Transverse colon (tissue), 4 donors: Measurements from ENCODE around the gene LOC128125822.

ENCODE experiments used
- DNase-seq: peaks from one replicate; pipeline ENCODE4 v3.0.0-alpha.2; 2019
- H3K27ac ChIP-seq, 4 donors: fragments of 200-600 bp; sonication (generic); 2 replicates each; pipeline ENCODE4 v1.5.1; 2016 to 2018; ENCODE audit warnings: inconsistent platforms in 4 of 4
- H3K27me3 ChIP-seq: fragments of 200-600 bp; sonication (generic); 2 replicates; pipeline ENCODE4 v1.5.1; 2017; ENCODE audit warnings: inconsistent platforms
- H3K36me3 ChIP-seq, 4 donors: fragments of 200-600 bp; sonication (generic); 2 replicates each; pipeline ENCODE4 v1.5.1; 2017 to 2019; ENCODE audit warnings: inconsistent platforms in 4 of 4
- H3K4me1 ChIP-seq, 4 donors: fragments of 200-600 bp; sonication (generic); 2 replicates each; pipeline ENCODE4 v1.5.1; 2017 to 2020; ENCODE audit warnings: inconsistent platforms in 4 of 4
- H3K4me3 ChIP-seq, 4 donors: fragments of 200-600 bp; sonication (generic); 1 replicate in 1 of 4; 2 replicates in 3 of 4; pipeline versions ENCODE4 v1.5.1 to v1.6.1; 2017 to 2019; ENCODE audit warnings: inconsistent platforms in 4 of 4
- H3K9me3 ChIP-seq, 2 donors: fragments of 200-600 bp; sonication (generic); 2 replicates each; pipeline ENCODE4 v1.5.1; 2017 to 2019; ENCODE audit warnings: inconsistent platforms in 2 of 2
- EP300 ChIP-seq: sonication (generic); formaldehyde crosslinking; IDR thresholded peaks from one replicate; pipeline ENCODE4 v1.6.1; 2017; ENCODE audit warnings: antibody characterized with exemption, low read depth
- POLR2A ChIP-seq: fragments of 450-650 bp; IDR thresholded peaks from one replicate; pipeline ENCODE4 v1.6.1; 2016; ENCODE audit warnings: antibody characterized with exemption, mild to moderate bottlenecking, moderate library complexity
- POLR2AphosphoS5 ChIP-seq, 3 donors: sonication (generic); formaldehyde crosslinking; IDR thresholded peaks; one replicate each; pipeline ENCODE4 v1.6.1; 2016; ENCODE audit warnings: antibody characterized with exemption in 3 of 3
- WGBS, 2 donors: methylation state at CpG; one replicate each; pipeline ENCODE4 v1.1.5; 2018; ENCODE audit warnings: low coverage in 1 of 2; 5-methylcytosine and 5-hydroxymethylcytosine counted together
- in situ Hi-C, 4 donors: fragments of 200-750 bp; cut with MboI; loops; one replicate each; pipeline versions ENCODE4 v1.15.0 to v1.15.1; 2017; ENCODE audit warnings: low sequenced_read_pairs in 3 of 4, low pct_ligation_motif_present in 1 of 4, low pct_unique_long_range_greater_than_20kb in 1 of 4
- intact Hi-C: fragments of 100-400 bp; cut with DNase I; formaldehyde crosslinking; loops from one replicate; pipeline ENCODE4 v1.15.1; 2023; ENCODE audit warnings: low total_unique reads
- TF ChIP-seq, protein P1 (sequence below), 5 experiments: fragments of 200-600 bp in 3 of 5; fragments of 450-650 bp in 2 of 5; sonication (generic) in 3 of 5; IDR thresholded peaks; 1 replicate in 2 of 5; 2 replicates in 3 of 5; pipeline ENCODE4 v1.5.1; 2016 to 2017; ENCODE audit warnings: antibody characterized with exemption in 5 of 5, inconsistent platforms in 3 of 5, mild to moderate bottlenecking in 2 of 5, moderate library complexity in 1 of 5

The LOC128125822 gene

DNA sequence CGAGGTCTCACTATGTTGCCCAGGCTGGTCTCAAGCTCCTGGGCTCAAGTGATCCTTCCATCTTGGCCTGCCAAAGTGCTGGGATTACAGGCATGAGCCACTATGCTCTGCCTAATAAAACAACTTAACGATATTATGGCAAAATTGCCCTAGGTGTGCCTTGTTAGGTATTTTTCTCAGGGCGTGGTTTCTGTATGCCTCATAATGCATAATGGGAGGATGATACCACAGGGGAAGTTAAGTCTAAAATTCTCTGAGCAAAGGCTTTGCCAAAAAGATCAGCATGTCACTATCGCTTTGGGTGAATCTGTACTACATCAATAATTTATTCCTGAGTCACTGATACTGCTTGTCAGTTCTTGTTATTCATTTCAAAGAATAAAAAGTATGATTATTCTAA lies 15.9 kb upstream of the LOC128125822 start:
- intact Hi-C loops (no loop called here), in situ Hi-C loops (no loop called here)
- TF ChIP-seq, protein P1, sequence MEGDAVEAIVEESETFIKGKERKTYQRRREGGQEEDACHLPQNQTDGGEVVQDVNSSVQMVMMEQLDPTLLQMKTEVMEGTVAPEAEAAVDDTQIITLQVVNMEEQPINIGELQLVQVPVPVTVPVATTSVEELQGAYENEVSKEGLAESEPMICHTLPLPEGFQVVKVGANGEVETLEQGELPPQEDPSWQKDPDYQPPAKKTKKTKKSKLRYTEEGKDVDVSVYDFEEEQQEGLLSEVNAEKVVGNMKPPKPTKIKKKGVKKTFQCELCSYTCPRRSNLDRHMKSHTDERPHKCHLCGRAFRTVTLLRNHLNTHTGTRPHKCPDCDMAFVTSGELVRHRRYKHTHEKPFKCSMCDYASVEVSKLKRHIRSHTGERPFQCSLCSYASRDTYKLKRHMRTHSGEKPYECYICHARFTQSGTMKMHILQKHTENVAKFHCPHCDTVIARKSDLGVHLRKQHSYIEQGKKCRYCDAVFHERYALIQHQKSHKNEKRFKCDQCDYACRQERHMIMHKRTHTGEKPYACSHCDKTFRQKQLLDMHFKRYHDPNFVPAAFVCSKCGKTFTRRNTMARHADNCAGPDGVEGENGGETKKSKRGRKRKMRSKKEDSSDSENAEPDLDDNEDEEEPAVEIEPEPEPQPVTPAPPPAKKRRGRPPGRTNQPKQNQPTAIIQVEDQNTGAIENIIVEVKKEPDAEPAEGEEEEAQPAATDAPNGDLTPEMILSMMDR (IDR thresholded peaks at IDR 0.05): no peak
- TF ChIP-seq POLR2AphosphoS5 (IDR thresholded peaks at IDR 0.05): no peak
- no peak for TF ChIP-seq EP300
- no peak for TF ChIP-seq POLR2A
- no peaks in the 10 kb centered on the region for H3K36me3 ChIP-seq
- 65 to 67% methylated on average over 4 of the region's 4 CpGs for WGBS, 2 donors
- no peak overlapping the region for H3K4me3 ChIP-seq
- no peak for DNase-seq
- H3K27ac ChIP-seq: no peak overlapping the region
- no peaks in the 10 kb centered on the region for H3K9me3 ChIP-seq
- H3K27me3 ChIP-seq: no peaks in the 10 kb centered on the region
- H3K4me1 ChIP-seq: peaks cover 0 to 22% (median 2%) of the 10 kb centered on the region in 4 donors

DNA sequence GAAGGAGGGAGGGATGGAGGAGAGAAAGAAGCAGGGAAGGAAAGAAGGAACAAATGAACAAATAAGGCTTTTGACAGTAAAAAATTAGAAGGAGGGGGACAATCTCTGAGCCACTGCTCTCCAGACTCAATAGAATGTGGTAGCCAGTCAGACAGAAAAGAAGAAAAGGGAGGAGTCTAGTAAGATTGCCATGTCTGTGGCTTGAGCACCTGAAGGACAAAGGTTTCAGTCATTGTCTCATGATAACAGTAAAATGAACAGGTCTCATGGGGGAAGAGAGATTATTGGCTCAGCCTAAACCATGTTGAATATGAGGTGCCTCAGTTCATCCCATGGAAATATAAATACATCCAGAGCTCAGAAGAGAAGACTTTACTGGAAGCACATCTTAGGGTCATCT lies 14.0 kb upstream of the LOC128125822 start:
- TF ChIP-seq EP300: no peak
- no peak for TF ChIP-seq POLR2A
- TF ChIP-seq, protein P1 (IDR thresholded peaks at IDR 0.05): no peak
- TF ChIP-seq POLR2AphosphoS5 (IDR thresholded peaks at IDR 0.05): no peak
- no peak overlapping the region for H3K27ac ChIP-seq
- intact Hi-C loops: no loop called here

DNA sequence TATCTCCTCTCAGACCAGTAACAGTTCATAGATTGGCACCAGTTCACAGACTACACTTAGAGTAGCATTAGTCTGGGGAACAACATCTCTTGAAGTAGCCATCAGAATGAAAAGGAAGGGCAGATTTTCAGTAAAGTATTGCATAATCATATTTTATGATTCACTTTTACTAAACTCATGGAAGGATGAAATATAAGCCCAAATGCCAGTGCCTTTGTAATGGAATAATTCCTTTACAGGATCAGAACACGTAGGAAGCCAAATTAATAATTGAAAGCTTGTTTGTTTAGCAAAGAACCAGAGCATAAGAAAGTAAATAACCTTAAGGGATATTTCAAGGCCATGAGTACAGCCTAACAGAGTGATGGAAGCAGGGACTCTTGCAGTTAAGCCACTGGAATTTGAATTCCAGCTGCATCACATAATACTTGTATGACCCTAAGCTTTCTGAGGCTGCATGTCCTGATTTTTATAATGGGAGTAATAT lies 11.4 kb upstream of the LOC128125822 start:
- DNase-seq: no peak
- peaks cover 0 to 23% (median 5%) of the 10 kb centered on the region in 4 donors for H3K4me1 ChIP-seq
- 46 to 47% methylated on average over 1 of the region's 1 CpG for WGBS, 2 donors
- no peak overlapping the region for H3K4me3 ChIP-seq
- in situ Hi-C loops: no loop called here
- no peaks in the 10 kb centered on the region for H3K27me3 ChIP-seq
- H3K27ac ChIP-seq: no peak overlapping the region
- intact Hi-C loops: no loop called here
- TF ChIP-seq, protein P1 (IDR thresholded peaks at IDR 0.05): no peak
- no peak for TF ChIP-seq POLR2AphosphoS5 (IDR thresholded peaks at IDR 0.05)
- TF ChIP-seq EP300: no peak
- TF ChIP-seq POLR2A: no peak
- H3K36me3 ChIP-seq: no peaks in the 10 kb centered on the region
- no peaks in the 10 kb centered on the region for H3K9me3 ChIP-seq

More for the DNA sequence above, 14.0 kb upstream of the LOC128125822 start:
- no peaks in the 10 kb centered on the region for H3K9me3 ChIP-seq
- no peak overlapping the region for H3K4me3 ChIP-seq
- in situ Hi-C loops: no loop called here
- H3K27me3 ChIP-seq: no peaks in the 10 kb centered on the region
- no peaks in the 10 kb centered on the region for H3K36me3 ChIP-seq
- peaks cover 0 to 22% (median 1%) of the 10 kb centered on the region in 4 donors for H3K4me1 ChIP-seq
- no peak for DNase-seq

DNA sequence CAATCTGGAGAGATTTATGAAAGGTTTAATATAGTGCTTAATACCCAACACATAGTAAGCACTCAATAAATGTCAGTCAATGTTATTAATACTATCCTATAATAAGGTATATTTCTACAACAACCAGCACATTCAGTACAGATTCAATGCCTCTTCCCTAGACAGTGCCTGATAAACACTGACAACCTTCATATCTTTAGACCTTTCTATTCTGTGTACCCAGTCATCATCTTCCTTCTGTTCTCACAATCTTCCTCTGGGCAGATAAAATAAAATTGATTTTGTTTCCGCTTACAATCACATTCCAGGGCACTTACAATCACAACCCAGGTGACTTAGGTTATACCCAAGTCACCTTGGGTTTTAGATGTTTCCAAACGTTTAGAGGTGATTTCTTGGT lies 11.0 kb upstream of the LOC128125822 start:
- Histone ChIP-seq H3K4me1 (peaks cover 0 to 23% (median 6%) of the 10 kb centered on the region in 4 donors), H3K36me3 (no peaks in the 10 kb centered on the region), H3K9me3 (no peaks in the 10 kb centered on the region), H3K27me3 (no peaks in the 10 kb centered on the region), H3K4me3 (no peak overlapping the region), H3K27ac (no peak overlapping the region)
- in situ Hi-C loops (no loop called here), intact Hi-C loops (no loop called here)
- WGBS, 2 donors: 56 to 63% methylated on average over 2 of the region's 2 CpGs
- TF ChIP-seq EP300: no peak
- TF ChIP-seq POLR2A: no peak
- TF ChIP-seq POLR2AphosphoS5 (IDR thresholded peaks at IDR 0.05): no peak
- TF ChIP-seq, protein P1 (IDR thresholded peaks at IDR 0.05): no peak
- DNase-seq: no peak
